Endodermal cell (in vitro differentiated cells): Measurements from ENCODE around the gene NIP7. TPM values are rescaled to one million over a fixed set of nuclear protein-coding genes. Genes with fewer than 3 reads are reported as not detected.

Experiments used
- DNase-seq: peaks from one replicate; pipeline ENCODE4 v3.0.0-alpha.2; 2017
- H3K27ac ChIP-seq: 2 replicates; pipeline ENCODE4 v1.5.1; 2013; ENCODE audit warnings: mild to moderate bottlenecking, low read depth, low read length, moderate library complexity
- H3K27me3 ChIP-seq: 2 replicates; pipeline ENCODE4 v1.6.1; 2013; ENCODE audit warnings: mild to moderate bottlenecking, low read length, moderate library complexity; ENCODE audit not compliant: insufficient read depth, control insufficient read depth, poor library complexity, severe bottlenecking
- H3K36me3 ChIP-seq: 2 replicates; pipeline ENCODE4 v1.7.0; 2013; ENCODE audit warnings: mild to moderate bottlenecking, low read length, moderate library complexity; ENCODE audit not compliant: control insufficient read depth, insufficient read depth
- H3K4me1 ChIP-seq: one replicate; pipeline ENCODE4 v1.7.0; 2013; ENCODE audit warnings: low read length; ENCODE audit not compliant: control insufficient read depth, insufficient read depth
- H3K4me3 ChIP-seq: 2 replicates; pipeline ENCODE4 v1.5.1; 2013; ENCODE audit warnings: mild to moderate bottlenecking, low read length, moderate library complexity
- H3K9ac ChIP-seq: 2 replicates; pipeline ENCODE4 v1.6.1; 2013; ENCODE audit warnings: mild to moderate bottlenecking, low read length, moderate library complexity; ENCODE audit not compliant: poor library complexity, severe bottlenecking; ENCODE audit errors: extremely low read depth
- H3K9me3 ChIP-seq: 2 replicates; pipeline ENCODE4 v1.6.1; 2013; ENCODE audit warnings: mild to moderate bottlenecking, low read length, moderate library complexity; ENCODE audit not compliant: control insufficient read depth
- H3K27ac Mint-ChIP-seq: 2 replicates; pipeline ENCODE4 v1.8.0; 2020; ENCODE audit warnings: mixed read lengths
- H3K27me3 Mint-ChIP-seq: 2 replicates; pipeline ENCODE4 v1.8.0; 2021; ENCODE audit warnings: mild to moderate bottlenecking, mixed read lengths; ENCODE audit not compliant: insufficient read depth
- H3K36me3 Mint-ChIP-seq: 2 replicates; pipeline ENCODE4 v1.8.0; 2020; ENCODE audit warnings: low read depth, mixed read lengths
- H3K4me1 Mint-ChIP-seq: 2 replicates; pipeline ENCODE4 v1.8.0; 2020; ENCODE audit warnings: mixed read lengths
- H3K4me3 Mint-ChIP-seq: 2 replicates; pipeline ENCODE4 v1.8.0; 2020; ENCODE audit warnings: mild to moderate bottlenecking, moderate library complexity, mixed read lengths
- H3K9me3 Mint-ChIP-seq: 2 replicates; pipeline ENCODE4 v1.8.0; 2020; ENCODE audit warnings: mild to moderate bottlenecking, mixed read lengths
- CTCF ChIP-seq: fragments of 200-600 bp; sonication (generic); conservative IDR thresholded peaks from 2 replicates; pipeline ENCODE4 v1.5.0; 2021; ENCODE audit warnings: antibody characterized with exemption, mild to moderate bottlenecking
- WGBS, 2 experiments: methylation state at CpG; one replicate each; pipeline versions ENCODE4 v1.1.5 to v1.1.7; 2013; ENCODE audit warnings: missing lambda C conversion rate in 2 of 2, mixed read lengths in 1 of 2; ENCODE audit not compliant: insufficient coverage in 1 of 2, insufficient read length in 1 of 2; 5-methylcytosine and 5-hydroxymethylcytosine counted together
- total RNA-seq, 2 donors: library from RNA; stranded (reverse); fragmentation: NEBNext Ultra II Directional in 1 of 2; extraction: Animal tissue kit (Norgen Biotek cat#: 25700) in 1 of 2; gene quantifications; 2 replicates in 1 of 2; 3 replicates in 1 of 2; pipeline ENCODE4 v1.2.1, GENCODE V29; 2021

NIP7 gene
- total RNA-seq, 2 donors from 2014 or later: 30.5 to 36.3 TPM

GRCh38 chr16:69307091-69307490 lies 32.5 kb upstream of the NIP7 start:
- H3K9ac ChIP-seq: no peak overlapping the region
- no peaks in the 10 kb centered on the region for H3K4me1 ChIP-seq
- DNase-seq: no peak
- WGBS, 2 experiments: 95 to 100% methylated on average over 1 of the region's 1 CpG
- peaks cover 2% of the 10 kb centered on the region for H3K4me1 Mint-ChIP-seq
- no peak for TF ChIP-seq CTCF
- H3K27ac Mint-ChIP-seq: no peak overlapping the region
- H3K27me3 ChIP-seq: no peaks in the 10 kb centered on the region
- H3K4me3 Mint-ChIP-seq: no peak overlapping the region
- no peaks in the 10 kb centered on the region for H3K36me3 ChIP-seq
- no peaks in the 10 kb centered on the region for H3K9me3 Mint-ChIP-seq
- H3K4me3 ChIP-seq: no peak overlapping the region
- no peaks in the 10 kb centered on the region for H3K9me3 ChIP-seq
- no peak overlapping the region for H3K27ac ChIP-seq
- no peaks in the 10 kb centered on the region for H3K27me3 Mint-ChIP-seq
- H3K36me3 Mint-ChIP-seq: peaks cover 1% of the 10 kb centered on the region

- H3K4me3 ChIP-seq: no peak overlapping the region
- no peak overlapping the region for H3K9ac ChIP-seq
- no peaks in the 10 kb centered on the region for H3K9me3 Mint-ChIP-seq
- H3K27me3 ChIP-seq: no peaks in the 10 kb centered on the region
- no peaks in the 10 kb centered on the region for H3K9me3 ChIP-seq
- H3K27me3 Mint-ChIP-seq: no peaks in the 10 kb centered on the region
- H3K27ac ChIP-seq: no peak overlapping the region
- no peak overlapping the region for H3K27ac Mint-ChIP-seq
- no peak for TF ChIP-seq CTCF
- no peaks in the 10 kb centered on the region for H3K36me3 ChIP-seq
- peaks cover 5% of the 10 kb centered on the region for H3K4me1 Mint-ChIP-seq
- H3K4me3 Mint-ChIP-seq: no peak overlapping the region
- DNase-seq: no peak
- H3K36me3 Mint-ChIP-seq: peaks cover 1% of the 10 kb centered on the region
- H3K4me1 ChIP-seq: no peaks in the 10 kb centered on the region
- 89 to 96% methylated on average over 2 of the region's 2 CpGs for WGBS, 2 experiments
These were observed 31.7 kb upstream of the NIP7 start for GRCh38 chr16:69307856-69308255.

GRCh38 chr16:69309316-69309715 lies 30.3 kb upstream of the NIP7 start:
- Histone ChIP-seq H3K9me3 (no peaks in the 10 kb centered on the region), H3K27me3 (no peaks in the 10 kb centered on the region), H3K4me1 (no peaks in the 10 kb centered on the region), H3K4me3 (no peak overlapping the region), H3K9ac (no peak overlapping the region), H3K36me3 (peaks cover 4% of the 10 kb centered on the region), H3K27ac (no peak overlapping the region)
- Mint-ChIP-seq H3K27ac (no peak overlapping the region), H3K27me3 (no peaks in the 10 kb centered on the region), H3K9me3 (no peaks in the 10 kb centered on the region), H3K36me3 (peaks cover 3% of the 10 kb centered on the region), H3K4me1 (peaks cover 5% of the 10 kb centered on the region), H3K4me3 (no peak overlapping the region)
- DNase-seq: no peak
- TF ChIP-seq CTCF: peak; percentile 17
- WGBS, 2 experiments: 91 to 93% methylated on average over 10 to 12 of the region's 12 CpGs
